ENCODE data around the gene GSTM4.

Gene GSTM4

GRCh38 chr1:109649491-109649914 lies 6.4 kb upstream of the GSTM4 start:
- Histone ChIP-seq H3K36me3 (replicated peaks) (no peaks in the 10 kb centered on the region), H3K27ac (no peak overlapping the region), H3K4me3 (ENCODE audit: low read depth, low read length) (no peak overlapping the region), H3K27me3 (replicated peaks) (no peaks in the 10 kb centered on the region)
- peak; percentile 33 for TF ChIP-seq CTCF (IDR thresholded peaks at IDR 0.05; ENCODE audit: low read depth, low read length, missing control alignments)
- in situ Hi-C loops (cut with HindIII; ENCODE audit: low pct_ligation_motif_present, low sequenced_read_pairs): no loop called here
- no peak for DNase-seq

GRCh38 chr1:109650609-109651008 lies 5.3 kb upstream of the GSTM4 start:
- no peak overlapping the region for H3K27ac ChIP-seq
- TF ChIP-seq CTCF (IDR thresholded peaks at IDR 0.05; ENCODE audit: low read depth, low read length, missing control alignments): no peak
- no peaks in the 10 kb centered on the region for H3K27me3 ChIP-seq (replicated peaks)
- DNase-seq: no peak
- in situ Hi-C loops (cut with HindIII; ENCODE audit: low pct_ligation_motif_present, low sequenced_read_pairs): loop anchor here (10.0 kb wide), 1 partner anchor 114 kb away; the partner anchor contains the start of gene EPS8L3
- H3K36me3 ChIP-seq (replicated peaks): no peaks in the 10 kb centered on the region
- H3K4me3 ChIP-seq (ENCODE audit: low read depth, low read length): no peak overlapping the region

- H3K4me3 ChIP-seq (ENCODE audit: low read depth, low read length): no peak overlapping the region
- no peak for TF ChIP-seq CTCF (IDR thresholded peaks at IDR 0.05; ENCODE audit: low read depth, low read length, missing control alignments)
- in situ Hi-C loops (cut with HindIII; ENCODE audit: low pct_ligation_motif_present, low sequenced_read_pairs): loop anchor here (10.0 kb wide), 1 partner anchor 112 kb away; the partner anchor contains the start of gene EPS8L3
- no peak overlapping the region for H3K27ac ChIP-seq
- no peak for DNase-seq
- H3K36me3 ChIP-seq (replicated peaks): no peaks in the 10 kb centered on the region
- H3K27me3 ChIP-seq (replicated peaks): no peaks in the 10 kb centered on the region
Measured at GRCh38 chr1:109652402-109652801, 3.5 kb upstream of the GSTM4 start.

GRCh38 chr1:109653306-109653705 lies 2.6 kb upstream of the GSTM4 start:
- H3K4me3 ChIP-seq (ENCODE audit: low read depth, low read length): no peak overlapping the region
- TF ChIP-seq CTCF (IDR thresholded peaks at IDR 0.05; ENCODE audit: low read depth, low read length, missing control alignments): no peak
- no peaks in the 10 kb centered on the region for H3K27me3 ChIP-seq (replicated peaks)
- H3K27ac ChIP-seq: no peak overlapping the region
- H3K36me3 ChIP-seq (replicated peaks): no peaks in the 10 kb centered on the region
- no peak for DNase-seq
- in situ Hi-C loops (cut with HindIII; ENCODE audit: low pct_ligation_motif_present, low sequenced_read_pairs): loop anchor here (10.0 kb wide), 1 partner anchor 111 kb away; the partner anchor contains the start of gene EPS8L3

GRCh38 chr1:109654519-109654918 lies 1.4 kb upstream of the GSTM4 start:
- no peak for TF ChIP-seq CTCF (IDR thresholded peaks at IDR 0.05; ENCODE audit: low read depth, low read length, missing control alignments)
- Histone ChIP-seq H3K36me3 (replicated peaks) (no peaks in the 10 kb centered on the region), H3K4me3 (ENCODE audit: low read depth, low read length) (no peak overlapping the region), H3K27ac (no peak overlapping the region), H3K27me3 (replicated peaks) (no peaks in the 10 kb centered on the region)
- no peak for DNase-seq
- in situ Hi-C loops (cut with HindIII; ENCODE audit: low pct_ligation_motif_present, low sequenced_read_pairs): loop anchor here (10.0 kb wide), 1 partner anchor 110 kb away; the partner anchor contains the start of gene EPS8L3

GRCh38 chr1:109657395-109657794 lies 1.5 kb downstream of the GSTM4 start:
- DNase-seq: no peak
- H3K4me3 ChIP-seq (ENCODE audit: low read depth, low read length): no peak overlapping the region
- in situ Hi-C loops (cut with HindIII; ENCODE audit: low pct_ligation_motif_present, low sequenced_read_pairs): loop anchor here (10.0 kb wide), 1 partner anchor 107 kb away; the partner anchor contains the start of gene EPS8L3
- no peaks in the 10 kb centered on the region for H3K27me3 ChIP-seq (replicated peaks)
- H3K36me3 ChIP-seq (replicated peaks): no peaks in the 10 kb centered on the region
- TF ChIP-seq CTCF (IDR thresholded peaks at IDR 0.05; ENCODE audit: low read depth, low read length, missing control alignments): no peak
- H3K27ac ChIP-seq: no peak overlapping the region

Data from brain microvascular endothelial cell (primary cell).